B cell (primary cell): ENCODE data around the gene PLVAP. TPM values are rescaled to one million over a fixed set of nuclear protein-coding genes. Genes with fewer than 3 reads are reported as not detected.

Source experiments
- ATAC-seq: fragments of 200-7000 bp; cut with Tn5 transposase; one replicate; pipeline ENCODE4 v1.10.0; 2021; ENCODE audit warnings: low read depth, mild to moderate bottlenecking, moderate number of reproducible peaks, moderate library complexity
- CTCF ChIA-PET: fragments of 350-600 bp; sonication (Branson Sonifier 250); formaldehyde crosslinking; loops from one replicate; lab custom pipeline; 2021; ENCODE audit warnings: antibody characterized with exemption, inconsistent platforms; lab: Charles Lee
- POLR2A ChIA-PET: fragments of 350-600 bp; sonication (Branson Sonifier 250); formaldehyde crosslinking; loops from one replicate; lab custom pipeline; 2021; ENCODE audit warnings: antibody characterized with exemption; lab: Charles Lee
- DNase-seq: peaks from one replicate; pipeline ENCODE4 v3.0.0; 2013
- H2AFZ ChIP-seq: 2 replicates; pipeline ENCODE4 v1.6.1; 2012; ENCODE audit warnings: mild to moderate bottlenecking, low read depth, low read length; ENCODE audit not compliant: insufficient read depth, poor library complexity, severe bottlenecking
- H3K27ac ChIP-seq, 2 donors: 1 replicate in 1 of 2; 2 replicates in 1 of 2; pipeline ENCODE4 v1.5.1; 2012 to 2013; ENCODE audit warnings: low read length in 2 of 2, mild to moderate bottlenecking in 2 of 2, moderate library complexity in 1 of 2
- H3K27me3 ChIP-seq, 4 experiments: fragments of 200-600 bp in 1 of 4; sonication (generic) in 1 of 4; replicated peaks in 1 of 4; 1 replicate in 2 of 4; 2 replicates in 2 of 4; pipeline versions ENCODE4 v1.6.1 to v1.7.0; 2013 to 2016; ENCODE audit warnings: low read length in 3 of 4, mild to moderate bottlenecking in 2 of 4, mixed read lengths in 1 of 4, moderate library complexity in 1 of 4; ENCODE audit not compliant: insufficient read depth in 4 of 4, control insufficient read depth in 3 of 4; ENCODE audit errors: control extremely low read depth in 1 of 4
- H3K36me3 ChIP-seq, 2 experiments: replicated peaks in 1 of 2; 1 replicate in 1 of 2; 2 replicates in 1 of 2; pipeline versions ENCODE4 v1.6.1 to v1.7.1; 2013; ENCODE audit warnings: low read length in 1 of 2; ENCODE audit not compliant: insufficient read depth in 2 of 2, control insufficient read depth in 1 of 2; ENCODE audit errors: control extremely low read depth in 1 of 2, extremely low read depth in 1 of 2
- H3K4me1 ChIP-seq, 2 donors: fragments of 200-600 bp in 1 of 2; sonication (generic) in 1 of 2; 1 replicate in 1 of 2; 2 replicates in 1 of 2; pipeline versions ENCODE4 v1.5.1 to v1.6.1; 2013 to 2017; ENCODE audit warnings: low read length in 2 of 2; ENCODE audit not compliant: control insufficient read depth in 2 of 2, insufficient read depth in 2 of 2
- H3K4me2 ChIP-seq: replicated peaks from 2 replicates; pipeline ENCODE3; 2012; ENCODE audit warnings: mild to moderate bottlenecking, low read depth, low read length; ENCODE audit not compliant: poor library complexity, severe bottlenecking
- H3K4me3 ChIP-seq, 5 experiments: fragments of 200-600 bp in 1 of 5; sonication (generic) in 1 of 5; 1 replicate in 3 of 5; 2 replicates in 2 of 5; pipeline versions ENCODE4 v1.5.1 to v1.7.0; 2011 to 2016; ENCODE audit warnings: low read length in 4 of 5, mild to moderate bottlenecking in 4 of 5, low read depth in 2 of 5, control low read depth in 1 of 5, moderate library complexity in 1 of 5; ENCODE audit not compliant: insufficient read depth in 1 of 5; ENCODE audit errors: control extremely low read depth in 1 of 5, extremely low read depth in 1 of 5
- H3K79me2 ChIP-seq: fragments of 200-600 bp; sonication (generic); one replicate; pipeline ENCODE4 v1.6.0; 2016; ENCODE audit warnings: low read length; ENCODE audit not compliant: control insufficient read depth, insufficient read depth
- H3K9ac ChIP-seq: fragments of 200-600 bp; sonication (generic); 2 replicates; pipeline ENCODE4 v1.6.1; 2017; ENCODE audit warnings: mild to moderate bottlenecking, low read length, moderate library complexity
- H3K9me3 ChIP-seq, 3 donors: one replicate each; pipeline versions ENCODE4 v1.6.1 to v1.7.1; 2013; ENCODE audit warnings: low read length in 2 of 3; ENCODE audit not compliant: control insufficient read depth in 2 of 3, insufficient read depth in 1 of 3; ENCODE audit errors: control extremely low read depth in 1 of 3
- H4K20me1 ChIP-seq: 2 replicates; pipeline ENCODE4 v1.6.0; 2012; ENCODE audit warnings: mild to moderate bottlenecking, low read length; ENCODE audit not compliant: insufficient read depth, control insufficient read depth, poor library complexity, severe bottlenecking
- H3K27ac Mint-ChIP-seq: one replicate; pipeline ENCODE4 v1.8.0; 2021; ENCODE audit warnings: mixed read lengths
- H3K27me3 Mint-ChIP-seq: one replicate; pipeline ENCODE4 v1.8.0; 2021; ENCODE audit warnings: mixed read lengths
- H3K4me1 Mint-ChIP-seq: one replicate; pipeline ENCODE4 v1.8.0; 2021; ENCODE audit warnings: mixed read lengths
- H3K4me3 Mint-ChIP-seq: one replicate; pipeline ENCODE4 v1.8.0; 2021; ENCODE audit warnings: mixed read lengths
- H3K9me3 Mint-ChIP-seq: one replicate; pipeline ENCODE4 v1.8.0; 2022; ENCODE audit warnings: mixed read lengths; ENCODE audit not compliant: insufficient read depth
- EZH2 ChIP-seq: IDR thresholded peaks from 2 replicates; pipeline ENCODE4 v1.6.1; 2012; ENCODE audit warnings: borderline replicate concordance, low read depth, mild to moderate bottlenecking, moderate library complexity, low read length; ENCODE audit not compliant: insufficient read depth, poor library complexity, severe bottlenecking
- WGBS: methylation state at CpG from one replicate; pipeline ENCODE4 v1.1.5; 2013; ENCODE audit warnings: missing lambda C conversion rate; ENCODE audit not compliant: insufficient coverage; 5-methylcytosine and 5-hydroxymethylcytosine counted together
- intact Hi-C: fragments of 100-400 bp; cut with micrococcal nuclease; formaldehyde crosslinking; loops from one replicate; pipeline ENCODE4 v1.10.0; 2022
- polyA plus RNA-seq: library from polyadenylated mRNA; depleted of rRNA; stranded (reverse); fragments of >200 nt; gene quantifications from 2 replicates; pipeline ENCODE4 v1.2.3, GENCODE V29; 2012
- total RNA-seq, 2 donors: library from RNA; stranded (reverse); fragments of 120-200 nt in 1 of 2; gene quantifications; 1 replicate in 1 of 2; 2 replicates in 1 of 2; pipeline versions ENCODE4 v1.2.3 to v1.2.4, GENCODE V29; 2013 to 2022
- TF ChIP-seq, protein P1 (sequence below): fragments of 200-600 bp; IDR thresholded peaks from one replicate; pipeline ENCODE4 v1.8.0; 2022; ENCODE audit warnings: antibody characterized with exemption, mild to moderate bottlenecking

The PLVAP gene
- total and polyA plus RNA-seq, 2 donors (not counting 1 experiment from before 2014, with no cell fraction given), result 0.06 TPM; not detected in 1

GRCh38 chr19:17302391-17303166 is 74.6 kb downstream of the PLVAP start:
- H3K9ac ChIP-seq, result peak overlapping the region; percentile 90
- Mint-ChIP-seq H3K27ac (peak overlapping the region; percentile 32), H3K9me3 (no peaks in the 10 kb centered on the region), H3K27me3 (no peaks in the 10 kb centered on the region), H3K4me1 (peaks cover 36% of the 10 kb centered on the region), H3K4me3 (peak overlapping the region; percentile 85)
- no peaks in the 10 kb centered on the region for H3K27me3 ChIP-seq
- H3K4me1 ChIP-seq, result peaks cover 30 to 39% of the 10 kb centered on the region in 2 donors
- peak overlapping the region; percentile 97 for H2AFZ ChIP-seq
- intact Hi-C loops, result loop anchor here (10.0 kb wide), 1 partner anchor 408 kb away; no protein-coding TSS in a partner anchor
- ChIA-PET CTCF (interaction anchor here (0.9 to 1.5 kb wide), 5 partner anchors 10 to 87 kb away, joined by 3 to 7 read pairs (median 4); no protein-coding TSS in a partner anchor), POLR2A (no interaction called here)
- WGBS, result 9% methylated on average over 25 of the region's 29 CpGs
- H3K79me2 ChIP-seq, result peaks cover 21% of the 10 kb centered on the region
- H3K4me2 ChIP-seq, result peak overlapping the region; percentile 99
- no peaks in the 10 kb centered on the region for H4K20me1 ChIP-seq
- peak overlapping the region in 4 of 5 experiments; percentile 71 to 86 (median 75) for H3K4me3 ChIP-seq
- H3K36me3 ChIP-seq, result no peaks in the 10 kb centered on the region
- DNase-seq, result peak; percentile 64
- H3K27ac ChIP-seq, result peak overlapping the region; percentile 2 to 67
- ATAC-seq, result no peak
- TF ChIP-seq, protein P1, sequence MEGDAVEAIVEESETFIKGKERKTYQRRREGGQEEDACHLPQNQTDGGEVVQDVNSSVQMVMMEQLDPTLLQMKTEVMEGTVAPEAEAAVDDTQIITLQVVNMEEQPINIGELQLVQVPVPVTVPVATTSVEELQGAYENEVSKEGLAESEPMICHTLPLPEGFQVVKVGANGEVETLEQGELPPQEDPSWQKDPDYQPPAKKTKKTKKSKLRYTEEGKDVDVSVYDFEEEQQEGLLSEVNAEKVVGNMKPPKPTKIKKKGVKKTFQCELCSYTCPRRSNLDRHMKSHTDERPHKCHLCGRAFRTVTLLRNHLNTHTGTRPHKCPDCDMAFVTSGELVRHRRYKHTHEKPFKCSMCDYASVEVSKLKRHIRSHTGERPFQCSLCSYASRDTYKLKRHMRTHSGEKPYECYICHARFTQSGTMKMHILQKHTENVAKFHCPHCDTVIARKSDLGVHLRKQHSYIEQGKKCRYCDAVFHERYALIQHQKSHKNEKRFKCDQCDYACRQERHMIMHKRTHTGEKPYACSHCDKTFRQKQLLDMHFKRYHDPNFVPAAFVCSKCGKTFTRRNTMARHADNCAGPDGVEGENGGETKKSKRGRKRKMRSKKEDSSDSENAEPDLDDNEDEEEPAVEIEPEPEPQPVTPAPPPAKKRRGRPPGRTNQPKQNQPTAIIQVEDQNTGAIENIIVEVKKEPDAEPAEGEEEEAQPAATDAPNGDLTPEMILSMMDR, result no peak
- no peak for TF ChIP-seq EZH2
- H3K9me3 ChIP-seq, result peaks cover 0 to 6% (median 0%) of the 10 kb centered on the region in 3 donors

Other genes with a start within 250 kb of the PLVAP start
- 39.9 and 49.5 TPM in 2 replicates for gene USE1, start 162.0 kb downstream of the PLVAP start, total RNA-seq
- 48.3 and 56.5 TPM in 2 replicates for gene USE1, start 162.0 kb downstream of the PLVAP start, polyA plus RNA-seq
- gene OCEL1, start 151.1 kb downstream of the PLVAP start, total RNA-seq, result 30.5 and 40.4 TPM in 2 replicates
- gene OCEL1, start 151.1 kb downstream of the PLVAP start, polyA plus RNA-seq, result 12.0 and 28.5 TPM in 2 replicates
- gene NR2F6, start 131.4 kb downstream of the PLVAP start, total RNA-seq, result 4.9 and 5.1 TPM in 2 replicates
- gene NR2F6, start 131.4 kb downstream of the PLVAP start, polyA plus RNA-seq, result 2.0 and 2.9 TPM in 2 replicates
- gene USHBP1, start 112.6 kb downstream of the PLVAP start, total RNA-seq, result 0.12 and 0.39 TPM in 2 replicates
- 0.03 TPM in 1 of 2 replicates, not detected in the other for gene USHBP1, start 112.6 kb downstream of the PLVAP start, polyA plus RNA-seq
- 126 and 129 TPM in 2 replicates for gene BABAM1, start 109.9 kb downstream of the PLVAP start, total RNA-seq
- gene BABAM1, start 109.9 kb downstream of the PLVAP start, polyA plus RNA-seq, result 98.6 and 105 TPM in 2 replicates
- 6.2 and 6.3 TPM in 2 replicates for gene ANKLE1, start 95.4 kb downstream of the PLVAP start, total RNA-seq
- gene ANKLE1, start 95.4 kb downstream of the PLVAP start, polyA plus RNA-seq, result 6.0 and 7.6 TPM in 2 replicates
- 7.2 and 9.7 TPM in 2 replicates for gene ABHD8, start 73.9 kb downstream of the PLVAP start, total RNA-seq
- gene ABHD8, start 73.9 kb downstream of the PLVAP start, polyA plus RNA-seq, result 4.6 and 5.2 TPM in 2 replicates
- 40.7 and 45.7 TPM in 2 replicates for gene MRPL34, start 71.5 kb downstream of the PLVAP start, total RNA-seq
- 15.1 and 16.5 TPM in 2 replicates for gene MRPL34, start 71.5 kb downstream of the PLVAP start, polyA plus RNA-seq
- gene DDA1, start 67.8 kb downstream of the PLVAP start, total RNA-seq, result 35.5 and 38.4 TPM in 2 replicates
- gene DDA1, start 67.8 kb downstream of the PLVAP start, polyA plus RNA-seq, result 37.4 and 38.4 TPM in 2 replicates
- gene ANO8, start 42.5 kb downstream of the PLVAP start, total RNA-seq, result 4.8 and 5.2 TPM in 2 replicates
- gene ANO8, start 42.5 kb downstream of the PLVAP start, polyA plus RNA-seq, result 2.7 and 3.0 TPM in 2 replicates
- gene GTPBP3, start 39.8 kb downstream of the PLVAP start, total RNA-seq, result 44.3 and 44.9 TPM in 2 replicates
- gene GTPBP3, start 39.8 kb downstream of the PLVAP start, polyA plus RNA-seq, result 41.6 and 44.8 TPM in 2 replicates
- gene CCDC194, start 16.9 kb upstream of the PLVAP start, total RNA-seq, result 3.4 and 3.8 TPM in 2 replicates
- 0.65 and 1.4 TPM in 2 replicates for gene CCDC194, start 16.9 kb upstream of the PLVAP start, polyA plus RNA-seq
- 59.7 and 66.0 TPM in 2 replicates for gene BST2, start 28.3 kb upstream of the PLVAP start, total RNA-seq
- gene BST2, start 28.3 kb upstream of the PLVAP start, polyA plus RNA-seq, result 64.5 and 79.5 TPM in 2 replicates
- 26.8 and 33.6 TPM in 2 replicates for gene MVB12A, start 42.7 kb upstream of the PLVAP start, total RNA-seq
- gene MVB12A, start 42.7 kb upstream of the PLVAP start, polyA plus RNA-seq, result 21.4 and 31.3 TPM in 2 replicates
- gene TMEM221, start 71.3 kb upstream of the PLVAP start, total RNA-seq, result not detected in 2 replicates
- gene TMEM221, start 71.3 kb upstream of the PLVAP start, polyA plus RNA-seq, result not detected in 2 replicates
- not detected in 2 replicates for gene NXNL1, start 83.6 kb upstream of the PLVAP start, total RNA-seq
- not detected in 2 replicates for gene NXNL1, start 83.6 kb upstream of the PLVAP start, polyA plus RNA-seq
- gene SLC27A1, start 93.2 kb upstream of the PLVAP start, total RNA-seq, result 9.5 and 11.5 TPM in 2 replicates
- gene SLC27A1, start 93.2 kb upstream of the PLVAP start, polyA plus RNA-seq, result 4.1 and 5.1 TPM in 2 replicates
- 83.3 and 88.5 TPM in 2 replicates for gene PGLS, start 134.3 kb upstream of the PLVAP start, total RNA-seq
- gene PGLS, start 134.3 kb upstream of the PLVAP start, polyA plus RNA-seq, result 55.2 and 74.2 TPM in 2 replicates
- gene COLGALT1, start 178.3 kb upstream of the PLVAP start, total RNA-seq, result 108 and 109 TPM in 2 replicates
- 126 and 219 TPM in 2 replicates for gene COLGALT1, start 178.3 kb upstream of the PLVAP start, polyA plus RNA-seq